SK-MEL-5 (cell line): Measurements from ENCODE around the gene RTCB. TPM values are rescaled to one million over a fixed set of nuclear protein-coding genes. Genes with fewer than 3 reads are reported as not detected.

Experiments used
- DNase-seq: peaks from one replicate; pipeline ENCODE4 v3.0.0-alpha.2; 2016; ENCODE audit warnings: low read depth, low spot score
- in situ Hi-C: cut with HindIII; loops from 2 replicates; pipeline ENCODE4 v1.10.0; 2016; ENCODE audit warnings: low sequenced_read_pairs, high pct_unique_total_duplicates, low pct_unique_long_range_greater_than_20kb
- polyA plus RNA-seq, 2 experiments: library from polyadenylated mRNA; depleted of rRNA; stranded (reverse); fragments of >200 nt; gene quantifications; 2 replicates each; pipeline ENCODE4 v1.2.3, GENCODE V29; 2015
- total RNA-seq: library from RNA; depleted of rRNA; stranded (reverse); fragments of >200 nt; shearing (Covaris generic); gene quantifications from 2 replicates; pipeline ENCODE4 v1.2.3, GENCODE V29; 2014; rRNA removed

The RTCB gene
- 188 and 212 TPM in 2 replicates for total RNA-seq
- polyA plus RNA-seq (2015; cell fraction: cytosol; rRNA removed), result 124 and 140 TPM in 2 replicates
- polyA plus RNA-seq (2015; cell fraction: nucleus; rRNA removed), result 94.4 and 118 TPM in 2 replicates

- peak; percentile 92 for DNase-seq
- in situ Hi-C loops, result no loop called here
Measured at GRCh38 chr22:32411829-32412592, at the start of gene RTCB. RTCB (minus strand) TSS chr22:32412247; CDS start chr22:32412156, 91 bp downstream.

GRCh38 chr22:32457031-32457430 lies 45.0 kb upstream of the RTCB start:
- in situ Hi-C loops, result no loop called here
- DNase-seq, result no peak

- no peak for DNase-seq
- in situ Hi-C loops, result no loop called here
Measured at GRCh38 chr22:32448980-32449379, 36.9 kb upstream of the RTCB start.

GRCh38 chr22:32446321-32446720 lies 34.3 kb upstream of the RTCB start:
- no peak for DNase-seq
- in situ Hi-C loops, result no loop called here

- in situ Hi-C loops, result no loop called here
- DNase-seq, result peak; percentile 79
Measured at GRCh38 chr22:32444068-32444467, 32.0 kb upstream of the RTCB start.

GRCh38 chr22:32430352-32430751 lies 18.3 kb upstream of the RTCB start:
- no peak for DNase-seq
- in situ Hi-C loops, result no loop called here

GRCh38 chr22:32426881-32427280 lies 14.8 kb upstream of the RTCB start:
- in situ Hi-C loops, result no loop called here
- DNase-seq, result no peak

GRCh38 chr22:32423664-32424063 lies 11.6 kb upstream of the RTCB start:
- in situ Hi-C loops, result no loop called here
- DNase-seq, result no peak

- no peak for DNase-seq
- in situ Hi-C loops, result no loop called here
Measured at GRCh38 chr22:32422062-32422461, 10.0 kb upstream of the RTCB start.

- DNase-seq, result no peak
- in situ Hi-C loops, result no loop called here
Measured at GRCh38 chr22:32421484-32421883, 9.4 kb upstream of the RTCB start.

GRCh38 chr22:32417906-32418305 lies 5.9 kb upstream of the RTCB start:
- DNase-seq, result no peak
- in situ Hi-C loops, result no loop called here

GRCh38 chr22:32416556-32417085 lies 4.6 kb upstream of the RTCB start:
- in situ Hi-C loops, result no loop called here

GRCh38 chr22:32414191-32414590 lies 2.1 kb upstream of the RTCB start:
- in situ Hi-C loops, result no loop called here
- DNase-seq, result no peak

More at GRCh38 chr22:32416556-32417085, 4.6 kb upstream of the RTCB start:
- no peak for DNase-seq

- peak; percentile 49 for DNase-seq
- in situ Hi-C loops, result no loop called here
Measured at GRCh38 chr22:32413719-32414118, 1.7 kb upstream of the RTCB start.

GRCh38 chr22:32411402-32411801 lies 645 bp downstream of the RTCB start:
- in situ Hi-C loops, result no loop called here
- peak; percentile 15 for DNase-seq

GRCh38 chr22:32410459-32410858 lies 1.6 kb downstream of the RTCB start:
- in situ Hi-C loops, result no loop called here
- peak; percentile 15 for DNase-seq

GRCh38 chr22:32409977-32410376 lies 2.1 kb downstream of the RTCB start:
- in situ Hi-C loops, result no loop called here
- no peak for DNase-seq

GRCh38 chr22:32407936-32408335 lies 4.1 kb downstream of the RTCB start:
- no peak for DNase-seq
- in situ Hi-C loops, result no loop called here

GRCh38 chr22:32407312-32407711 lies 4.7 kb downstream of the RTCB start:
- DNase-seq, result no peak
- in situ Hi-C loops, result no loop called here
